K562 (cell line): ENCODE measurements around the gene STARD13. TPM values are rescaled to one million over a fixed set of nuclear protein-coding genes. Genes with fewer than 3 reads are reported as not detected.

Experiments used
- ATAC-seq: fragments of 200-7000 bp; cut with Tn5 transposase; 3 replicates; pipeline ENCODE4 v1.9.1; 2020; ENCODE audit warnings: moderate library complexity
- BruUV-seq: library from RNA; stranded (reverse); fragments of 400-500 nt; replicated peaks from 2 replicates; lab custom pipeline; 2021; lab: Mats Ljungman, UMichigan
- CTCF ChIA-PET: fragments of 300-600 bp; formaldehyde crosslinking; extraction: SDS; loops from one replicate; lab custom pipeline; 2021; ENCODE audit warnings: low intra/inter-chr PET ratio; lab: Yijun Ruan, JAX
- POLR2A ChIA-PET: fragments of 300-600, 350-650 bp; sonication (Branson Sonifier 250); formaldehyde crosslinking; extraction: SDS; loops from one replicate; lab custom pipeline; 2021; ENCODE audit warnings: antibody characterized with exemption, inconsistent platforms; lab: Yijun Ruan, JAX
- DNase-seq, 4 experiments: peaks; one replicate each; pipeline versions ENCODE4 v3.0.0 to v3.0.0-alpha.2; 2011 to 2018; ENCODE audit warnings: low spot score in 3 of 4, mixed read lengths in 3 of 4; ENCODE audit errors: extremely low read depth in 1 of 4
- FAIRE-seq: peaks from 2 replicates; lab custom pipeline; 2011; peaks lifted over from hg19 to GRCh38; lab: Jason Lieb, UNC
- H2AFZ ChIP-seq: 2 replicates; pipeline ENCODE4 v1.6.0; 2011; ENCODE audit warnings: low read depth, low read length, control low read depth, inconsistent platforms
- H3K27ac ChIP-seq: fragments of 200-600 bp; 3 replicates; pipeline ENCODE4 v1.8.0; 2011; ENCODE audit warnings: low read depth, mild to moderate bottlenecking, control low read depth, inconsistent platforms, low read length, moderate library complexity, mixed read lengths; ENCODE audit errors: extremely low read depth
- H3K27me3 ChIP-seq, 2 experiments: fragments of 300-600 bp in 1 of 2; 2 replicates in 1 of 2; 3 replicates in 1 of 2; pipeline versions ENCODE4 v1.6.0 to v1.8.0; 2011; ENCODE audit warnings: inconsistent platforms in 2 of 2, low read length in 2 of 2, mild to moderate bottlenecking in 1 of 2, mixed read lengths in 1 of 2, moderate library complexity in 1 of 2; ENCODE audit not compliant: control insufficient read depth in 2 of 2, insufficient read depth in 2 of 2
- H3K36me3 ChIP-seq: fragments of 300-600 bp; 3 replicates; pipeline ENCODE4 v1.8.0; 2011; ENCODE audit warnings: mild to moderate bottlenecking, low read length, inconsistent platforms; ENCODE audit not compliant: control insufficient read depth, insufficient read depth
- H3K4me1 ChIP-seq, 2 experiments: fragments of 200-600 bp in 1 of 2; replicated peaks in 1 of 2; 2 replicates in 1 of 2; 3 replicates in 1 of 2; pipeline versions ENCODE4 v1.5.1 to v1.8.0; 2011; ENCODE audit warnings: inconsistent platforms in 2 of 2, low read length in 2 of 2, mild to moderate bottlenecking in 1 of 2, mixed read lengths in 1 of 2, moderate library complexity in 1 of 2; ENCODE audit not compliant: control insufficient read depth in 2 of 2, insufficient read depth in 2 of 2
- H3K4me2 ChIP-seq: 2 replicates; pipeline ENCODE4 v1.6.1; 2011; ENCODE audit warnings: low read length, control low read depth, inconsistent platforms, mixed read lengths; ENCODE audit not compliant: insufficient read depth
- H3K4me3 ChIP-seq: fragments of 200-600 bp; sonication (generic), shearing (Covaris generic); 2 replicates; pipeline ENCODE4 v1.5.1; 2016; ENCODE audit warnings: control low read depth, inconsistent platforms
- H3K79me2 ChIP-seq: fragments of 200-600 bp; 3 replicates; pipeline ENCODE4 v1.8.0; 2011; ENCODE audit warnings: low read length, inconsistent platforms; ENCODE audit not compliant: control insufficient read depth, insufficient read depth
- H3K9ac ChIP-seq, 2 experiments: 2 replicates each; pipeline versions ENCODE4 v1.6.0 to v1.6.1; 2011; ENCODE audit warnings: low read depth in 2 of 2, low read length in 2 of 2, control low read depth in 1 of 2, inconsistent platforms in 1 of 2, mild to moderate bottlenecking in 1 of 2, mixed read lengths in 1 of 2; ENCODE audit not compliant: insufficient read depth in 1 of 2
- H3K9me1 ChIP-seq: one replicate; pipeline ENCODE4 v1.6.0; 2011; ENCODE audit warnings: inconsistent platforms, mild to moderate bottlenecking, low read length, moderate library complexity; ENCODE audit not compliant: control insufficient read depth, insufficient read depth
- H3K9me3 ChIP-seq: replicated peaks from 2 replicates; pipeline ENCODE4 v1.5.1; 2011; ENCODE audit warnings: low read depth, low read length, inconsistent platforms; ENCODE audit not compliant: control insufficient read depth, insufficient read depth
- H4K20me1 ChIP-seq: replicated peaks from 2 replicates; pipeline ENCODE4 v1.6.1; 2011; ENCODE audit warnings: low read length, inconsistent platforms, mixed read lengths; ENCODE audit not compliant: control insufficient read depth, insufficient read depth
- HDGF ChIP-seq: fragments of 450-650 bp; IDR thresholded peaks from 2 replicates; pipeline ENCODE4 v1.6.1; 2016
- ZNF134 ChIP-seq: fragments of 250-450 bp; sonication (Bioruptor Pico); conservative IDR thresholded peaks from 2 replicates; pipeline ENCODE4 v1.4.0; 2020
- in situ Hi-C: fragments of 300-500 bp; cut with MboI; formaldehyde crosslinking; loops from 4 replicates; pipeline ENCODE4 v1.15.0; 2018; ENCODE audit warnings: inconsistent platforms, mixed read lengths
- intact Hi-C: fragments of 100-400 bp; cut with micrococcal nuclease; formaldehyde crosslinking; loops from 2 replicates; pipeline ENCODE4 v1.14.2; 2022
- polyA plus RNA-seq, 8 experiments: library from polyadenylated mRNA; depleted of rRNA in 4 of 8; stranded (reverse) in 5 of 8; unstranded in 3 of 8; fragments of >200 nt; fragmentation: Nextera tagmentation in 2 of 8; fragmentation: Illumina TruSeq in 1 of 8; extraction: Ambion mirVana in 2 of 8; extraction: Trizol in 1 of 8; gene quantifications; 2 replicates each; pipeline versions ENCODE4 v1.2.1 to v1.2.3, GENCODE V29; 2011 to 2014; ENCODE audit warnings: inconsistent platforms in 1 of 8, missing spikeins in 1 of 8
- total RNA-seq, 7 experiments: library from RNA; depleted of rRNA in 6 of 7; stranded (reverse); fragments of >200 nt in 6 of 7; fragmentation: Illumina TruSeq in 2 of 7; extraction: Trizol in 2 of 7; gene quantifications; 2 replicates each; pipeline versions ENCODE4 v1.2.1 to v1.2.3, GENCODE V29; 2011 to 2021; ENCODE audit warnings: low replicate concordance in 1 of 7
- TF ChIP-seq, protein P1 (sequence below): fragments of 450-650 bp; IDR thresholded peaks from 2 replicates; pipeline ENCODE4 v1.6.1; 2017; ENCODE audit warnings: antibody characterized with exemption

STARD13 gene
- total and polyA plus RNA-seq, 9 of the 15 experiments (the other 6 are each of a cell fraction or from before 2014, with no cell fraction given) = 0.11 TPM; not detected in 8

DNA sequence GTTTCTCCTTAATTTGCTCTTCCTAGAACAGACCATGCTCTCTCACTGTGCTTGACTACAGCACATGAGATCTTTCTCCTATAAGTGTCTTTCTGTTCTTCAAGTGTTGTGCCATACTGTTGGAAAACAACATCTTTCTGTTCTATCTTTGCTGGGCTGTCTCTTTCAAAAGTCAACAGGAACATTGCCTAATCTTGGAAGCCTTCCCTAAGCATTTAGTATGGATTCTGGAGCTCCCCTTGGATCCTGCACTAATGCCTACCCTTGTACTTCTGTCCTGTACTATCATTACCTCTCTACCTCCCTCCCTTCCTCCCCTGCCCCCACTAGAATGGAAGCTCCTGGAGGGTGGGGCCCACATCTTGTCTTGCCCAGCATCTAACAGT lies 26.8 kb downstream of the STARD13 start:
- POLR2A ChIA-PET = no interaction called here

More for the DNA sequence above, 26.8 kb downstream of the STARD13 start:
- Histone ChIP-seq H3K4me1 (no peaks in the 10 kb centered on the region), H3K79me2 (no peaks in the 10 kb centered on the region), H3K9ac (no peak overlapping the region), H3K9me3 (no peaks in the 10 kb centered on the region), H3K4me2 (no peak overlapping the region), H3K27me3 (no peaks in the 10 kb centered on the region; a peak in 1 of 5 replicates), H4K20me1 (no peaks in the 10 kb centered on the region), H3K27ac (no peak overlapping the region), H3K9me1 (no peaks in the 10 kb centered on the region), H3K36me3 (no peaks in the 10 kb centered on the region), H2AFZ (no peak overlapping the region), H3K4me3 (no peak overlapping the region)
- no peak for TF ChIP-seq HDGF
- TF ChIP-seq, protein P1, sequence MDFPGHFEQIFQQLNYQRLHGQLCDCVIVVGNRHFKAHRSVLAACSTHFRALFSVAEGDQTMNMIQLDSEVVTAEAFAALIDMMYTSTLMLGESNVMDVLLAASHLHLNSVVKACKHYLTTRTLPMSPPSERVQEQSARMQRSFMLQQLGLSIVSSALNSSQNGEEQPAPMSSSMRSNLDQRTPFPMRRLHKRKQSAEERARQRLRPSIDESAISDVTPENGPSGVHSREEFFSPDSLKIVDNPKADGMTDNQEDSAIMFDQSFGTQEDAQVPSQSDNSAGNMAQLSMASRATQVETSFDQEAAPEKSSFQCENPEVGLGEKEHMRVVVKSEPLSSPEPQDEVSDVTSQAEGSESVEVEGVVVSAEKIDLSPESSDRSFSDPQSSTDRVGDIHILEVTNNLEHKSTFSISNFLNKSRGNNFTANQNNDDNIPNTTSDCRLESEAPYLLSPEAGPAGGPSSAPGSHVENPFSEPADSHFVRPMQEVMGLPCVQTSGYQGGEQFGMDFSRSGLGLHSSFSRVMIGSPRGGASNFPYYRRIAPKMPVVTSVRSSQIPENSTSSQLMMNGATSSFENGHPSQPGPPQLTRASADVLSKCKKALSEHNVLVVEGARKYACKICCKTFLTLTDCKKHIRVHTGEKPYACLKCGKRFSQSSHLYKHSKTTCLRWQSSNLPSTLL = no peak
- no peak for TF ChIP-seq ZNF134
- DNase-seq (no peak), FAIRE-seq (no peak), ATAC-seq (no peak)
- intact Hi-C loops = no loop called here
- CTCF ChIA-PET = no interaction called here
- no TSS peak for BruUV-seq
- in situ Hi-C loops = no loop called here
